Dermis blood vessel endothelial cell (primary cell): ENCODE data around the gene UBE2D2. TPM values are rescaled to one million over a fixed set of nuclear protein-coding genes. Genes with fewer than 3 reads are reported as not detected.
"Not testable (repeated sequence)": the region's sequence is repeated elsewhere in the genome, so short reads cannot be mapped to it uniquely, and the experiment has no call there.

ENCODE experiments used
- DNase-seq: peaks from one replicate; pipeline ENCODE4 v3.0.0; 2010
- total RNA-seq: library from RNA; depleted of rRNA; stranded (reverse); fragments of >200 nt; gene quantifications from 2 replicates; pipeline ENCODE4 v1.2.3, GENCODE V29; 2014

UBE2D2 gene
- total RNA-seq, 1 donor from 2014 or later = 71.6 TPM

DNA sequence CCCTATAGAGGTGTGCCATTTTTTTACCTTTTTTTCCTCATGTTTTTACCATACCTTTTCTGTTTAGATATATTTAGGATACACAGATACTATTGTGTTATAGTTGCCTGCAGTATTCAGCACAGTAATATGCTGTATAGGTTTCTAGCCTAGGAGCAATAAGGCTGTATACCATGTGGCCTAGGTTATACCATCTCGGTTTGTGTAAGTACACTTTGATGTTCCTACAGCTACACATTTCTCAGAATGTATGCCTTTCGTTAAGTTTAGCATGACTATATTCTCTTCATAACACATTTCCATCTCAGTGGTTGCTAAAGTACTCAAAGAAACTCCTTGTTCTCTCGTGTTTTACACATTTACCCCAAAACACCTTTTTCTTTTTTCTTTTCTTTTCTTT lies 23.0 kb downstream of the UBE2D2 start:
- no peak for DNase-seq

DNA sequence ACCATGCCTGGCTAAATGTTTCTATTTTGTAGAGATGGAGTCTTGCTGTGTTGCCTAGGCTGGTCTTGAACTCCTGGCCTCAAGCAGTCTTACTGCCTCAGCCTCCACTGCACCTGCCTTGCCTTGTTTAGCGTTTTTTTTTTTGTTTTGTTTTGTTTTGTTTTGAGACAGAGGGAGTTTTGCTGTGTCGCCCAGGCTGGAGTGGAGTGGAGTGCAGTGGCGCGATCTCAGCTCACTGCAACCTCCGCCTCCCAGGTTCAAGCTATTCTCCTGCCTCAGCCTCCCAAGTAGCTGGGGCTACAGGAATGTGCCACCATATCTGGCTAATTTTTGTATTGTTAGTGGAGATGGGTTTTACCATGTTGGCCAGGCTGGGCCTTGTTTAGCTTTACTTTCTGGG lies 27.0 kb downstream of the UBE2D2 start:
- DNase-seq = not testable (repeated sequence)

DNA sequence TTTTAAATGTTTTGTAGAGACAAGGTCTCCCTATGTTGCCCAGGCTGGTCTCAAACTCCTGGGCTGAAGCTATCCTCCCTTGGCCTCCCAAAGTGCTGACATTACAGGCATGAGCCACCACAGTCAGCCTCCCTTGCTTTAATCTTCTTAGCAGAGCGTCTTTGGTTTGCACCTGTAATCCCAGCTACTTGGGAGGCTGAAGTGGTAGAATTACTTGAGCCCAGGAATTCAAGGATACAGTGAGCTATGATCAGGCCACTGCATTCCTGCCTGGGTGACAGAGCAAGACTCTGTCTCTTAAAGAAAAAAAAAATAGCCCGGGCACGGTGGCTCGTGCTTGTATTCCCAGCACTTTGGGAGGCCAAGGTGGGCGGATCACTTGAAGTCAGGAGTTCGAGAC lies 27.8 kb downstream of the UBE2D2 start:
- no peak for DNase-seq

DNA sequence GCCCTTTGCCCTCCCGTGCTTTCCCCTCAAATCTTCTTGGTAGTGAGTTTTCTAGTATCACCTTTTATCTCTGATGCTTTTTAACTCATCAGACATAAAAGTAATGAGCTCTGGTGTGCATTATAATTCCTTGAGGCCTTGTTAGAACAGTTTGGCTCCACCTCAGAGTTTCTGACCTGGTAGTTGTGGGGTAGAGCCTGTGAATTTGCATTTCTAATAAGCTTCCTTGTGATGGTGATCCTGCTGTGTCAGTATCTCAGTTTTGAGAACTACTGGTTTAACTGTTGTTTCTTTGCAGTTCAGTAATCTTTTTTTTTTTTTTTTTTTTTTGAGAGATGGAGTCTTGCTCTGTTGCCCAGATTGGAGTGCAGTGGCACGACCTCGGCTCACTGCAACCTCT lies 31.1 kb downstream of the UBE2D2 start:
- DNase-seq = no peak

DNA sequence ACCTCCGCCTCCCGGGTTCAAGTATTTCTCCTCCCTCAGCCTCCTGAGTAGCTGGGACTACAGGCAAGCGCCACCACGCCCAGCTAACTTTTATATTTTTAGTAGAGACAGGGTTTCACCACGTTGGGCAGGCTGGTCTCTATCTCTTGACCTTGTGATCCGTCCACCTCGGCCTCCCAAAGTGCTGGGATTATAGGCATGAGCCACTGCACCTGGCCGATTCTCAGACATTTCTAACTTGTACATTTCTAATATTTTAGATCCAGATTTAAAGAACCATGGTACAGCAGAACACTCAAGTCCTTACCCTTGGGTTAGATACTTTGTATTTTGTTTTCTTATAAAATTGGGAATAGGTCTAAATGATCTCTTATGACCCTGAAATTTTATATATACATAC lies 31.9 kb downstream of the UBE2D2 start:
- DNase-seq = not testable (repeated sequence)

DNA sequence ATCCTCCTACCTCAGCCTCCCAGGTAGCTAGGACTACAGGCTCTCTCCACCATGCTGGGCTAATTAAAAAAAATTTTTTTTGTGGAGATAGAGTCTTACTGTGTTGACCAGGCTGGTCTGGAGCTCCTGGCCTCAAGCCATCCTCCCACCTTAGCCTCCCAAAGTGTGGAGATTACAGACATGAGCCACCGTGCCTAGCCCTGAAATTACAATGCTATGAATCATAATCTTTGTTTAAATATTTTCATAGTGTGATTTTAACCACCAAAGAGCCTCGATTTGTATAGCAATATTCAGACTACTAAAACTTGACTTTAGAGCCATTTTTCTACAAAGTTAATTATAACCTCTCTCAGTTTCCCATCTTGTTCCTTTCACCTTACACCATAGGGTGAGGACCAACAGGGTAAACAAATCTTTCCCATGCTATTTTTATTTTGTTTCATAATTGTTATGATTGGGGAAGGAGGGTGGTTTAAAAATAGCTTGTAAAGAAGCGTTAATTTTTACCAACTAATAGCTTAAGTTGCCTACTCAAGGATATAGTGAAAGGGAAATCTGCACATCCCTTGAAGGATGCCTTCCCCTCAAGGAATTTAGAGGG lies 32.7 kb downstream of the UBE2D2 start:
- DNase-seq = peak; percentile 31

DNA sequence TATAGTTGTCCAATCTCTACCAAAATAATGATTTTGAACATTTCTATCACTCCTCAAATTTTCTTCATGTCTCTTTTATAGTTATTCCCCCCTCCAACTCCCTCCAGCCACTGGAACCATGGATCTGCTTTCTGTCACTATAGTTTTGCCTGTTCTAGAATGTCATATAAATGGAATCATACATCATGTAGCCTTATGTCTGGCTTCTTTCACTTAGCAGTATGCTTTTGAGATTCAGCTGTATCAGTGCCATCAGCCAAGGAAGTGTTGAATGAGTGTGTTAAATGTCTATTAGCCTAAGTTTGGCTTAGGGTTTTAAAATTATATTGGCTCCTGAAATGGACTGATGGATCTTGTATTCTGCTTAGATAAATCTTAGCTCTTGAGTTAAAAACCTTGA lies 36.0 kb downstream of the UBE2D2 start:
- DNase-seq = no peak

DNA sequence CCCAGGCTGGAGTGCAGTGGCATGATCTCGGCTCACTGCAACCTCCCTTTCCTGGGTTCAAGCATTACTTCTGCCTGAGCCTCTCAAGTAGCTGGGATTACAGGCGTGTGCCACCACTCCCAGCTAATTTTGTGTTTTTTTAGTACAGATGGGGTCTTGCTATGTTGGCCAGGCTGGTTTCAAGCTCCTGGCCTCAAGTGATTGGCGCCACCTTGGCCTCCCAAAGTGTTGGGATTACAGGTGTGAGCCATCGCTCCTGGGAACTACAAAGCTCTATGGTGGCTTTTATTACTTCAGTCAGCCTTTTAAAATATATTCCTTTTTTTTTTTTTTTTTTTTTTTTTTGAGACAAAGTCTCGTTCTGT lies 37.4 kb downstream of the UBE2D2 start:
- DNase-seq = not testable (repeated sequence)

DNA sequence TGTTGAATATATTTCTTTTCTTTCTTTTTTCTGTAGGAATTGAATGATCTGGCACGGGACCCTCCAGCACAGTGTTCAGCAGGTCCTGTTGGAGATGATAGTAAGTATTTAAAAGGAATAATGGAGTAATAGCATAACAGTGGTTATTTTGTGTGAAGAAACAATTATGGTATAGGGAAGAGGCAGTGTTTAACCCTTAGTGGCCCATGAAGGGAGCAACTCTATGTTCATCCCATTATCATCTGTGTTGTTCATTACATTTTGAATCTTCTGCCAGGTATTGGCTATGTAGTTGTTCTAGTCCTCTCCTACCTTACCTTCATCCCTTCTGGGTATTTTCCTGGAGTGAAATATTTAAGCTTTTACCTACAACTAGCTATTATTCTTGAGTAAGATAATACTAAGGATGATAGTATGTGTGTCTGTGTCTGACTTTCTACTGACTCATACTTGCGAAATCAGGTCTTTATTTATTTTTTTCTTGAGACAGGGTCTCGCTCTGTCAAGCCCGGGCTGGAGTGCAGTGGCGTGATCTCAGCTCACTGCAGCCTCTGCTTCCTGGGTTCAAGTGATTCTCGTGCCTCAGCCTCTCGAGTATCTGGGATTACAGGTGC lies 39.3 kb downstream of the UBE2D2 start:
- DNase-seq = no peak

DNA sequence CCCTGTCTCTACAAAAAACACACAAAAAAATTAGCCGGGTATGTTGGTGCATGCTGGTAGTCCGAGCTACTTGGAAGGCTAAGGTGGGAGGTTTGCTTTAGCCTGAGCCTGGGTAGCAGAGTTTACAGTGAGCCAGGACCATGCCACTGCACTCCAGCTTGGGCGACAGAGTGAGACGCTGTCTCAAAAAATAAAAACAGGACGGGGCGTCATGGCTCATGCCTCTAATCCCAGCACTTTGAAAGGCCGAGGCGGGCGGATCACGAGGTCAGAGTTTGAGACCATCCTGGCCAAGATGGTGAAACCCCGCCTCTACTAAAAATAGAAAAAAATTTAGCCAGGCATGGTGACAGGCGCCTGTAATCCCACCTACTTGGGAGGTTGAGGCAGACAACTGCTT lies 40.3 kb downstream of the UBE2D2 start:
- no peak for DNase-seq

DNA sequence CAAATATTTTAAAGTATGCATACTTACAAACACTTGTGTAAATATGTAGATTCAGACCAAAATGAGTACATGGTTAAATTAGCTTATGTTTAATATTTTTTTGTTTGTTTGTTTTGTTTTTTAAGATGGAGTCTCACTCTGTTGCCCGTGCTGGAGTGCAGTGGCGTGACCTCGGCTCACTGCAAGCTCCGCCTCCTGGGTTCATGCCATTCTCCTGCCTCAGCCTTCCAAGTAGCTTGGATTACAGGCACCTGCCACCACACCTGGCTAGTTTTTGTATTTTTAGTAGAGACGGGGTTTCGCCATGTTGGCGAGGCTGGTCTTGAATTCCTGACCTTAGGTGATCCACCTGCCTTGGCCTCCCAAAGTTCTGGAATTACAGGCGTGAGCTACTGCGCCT lies 40.8 kb downstream of the UBE2D2 start:
- DNase-seq = not testable (repeated sequence)

DNA sequence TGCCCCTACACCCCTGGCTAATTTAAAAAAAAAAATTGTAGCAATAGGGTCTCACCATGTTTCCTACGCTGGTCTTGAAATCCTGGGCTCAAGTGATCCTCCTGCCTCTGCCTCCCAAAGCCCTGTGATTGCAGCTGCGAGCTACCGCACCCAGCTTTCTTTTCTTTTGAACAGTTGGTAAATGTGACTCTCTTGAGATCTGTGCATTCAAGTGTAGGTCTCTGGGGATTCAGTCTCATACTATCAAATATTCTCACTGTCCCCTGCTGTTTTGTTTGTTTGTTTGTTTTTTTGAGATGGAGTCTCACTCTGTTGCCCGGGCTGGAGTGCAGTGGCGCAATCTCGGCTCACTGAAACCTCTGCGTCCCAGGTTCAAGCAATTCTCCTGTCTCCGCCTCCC lies 44.7 kb downstream of the UBE2D2 start:
- DNase-seq = no peak

DNA sequence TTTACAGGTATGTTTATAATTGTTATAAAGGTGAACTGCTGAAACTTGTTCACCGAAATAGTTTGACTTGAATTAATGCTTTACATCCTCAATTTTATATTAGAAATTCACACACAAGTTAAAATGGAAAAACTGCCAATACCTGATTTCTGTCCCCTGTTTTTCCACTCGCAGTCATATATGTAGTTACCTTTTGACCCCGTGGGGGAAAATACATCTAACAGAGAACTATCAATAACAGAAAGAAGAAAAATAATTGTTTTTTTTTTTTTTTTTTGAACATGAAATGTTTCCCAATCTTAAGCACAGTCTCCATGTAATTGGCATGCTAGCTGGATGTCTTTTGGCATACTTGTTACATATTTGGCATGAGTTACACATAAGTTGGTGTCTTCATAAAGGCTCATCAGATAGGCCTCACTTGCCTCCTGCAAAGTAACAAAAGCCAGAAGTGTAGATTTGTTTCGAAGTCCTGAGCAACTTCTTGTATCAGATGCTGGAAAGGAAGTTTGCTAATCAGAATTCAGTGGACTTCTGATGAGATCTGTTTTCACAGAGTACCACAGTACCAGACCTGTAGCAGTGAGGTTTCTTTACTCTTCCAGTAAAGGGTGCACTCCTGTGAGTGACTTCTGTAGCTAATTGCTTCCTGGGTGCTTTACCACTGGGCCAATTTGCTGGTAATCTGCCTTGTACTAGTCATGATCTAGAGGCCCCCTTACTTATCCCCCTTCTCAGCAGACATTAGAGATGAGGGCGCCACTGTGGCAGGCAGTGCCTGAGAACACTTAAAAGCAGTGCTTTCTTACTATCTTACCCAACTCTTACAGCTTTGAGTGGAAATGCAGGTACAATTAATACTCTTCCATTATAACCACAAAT lies 50.8 kb downstream of the UBE2D2 start:
- no peak for DNase-seq

DNA sequence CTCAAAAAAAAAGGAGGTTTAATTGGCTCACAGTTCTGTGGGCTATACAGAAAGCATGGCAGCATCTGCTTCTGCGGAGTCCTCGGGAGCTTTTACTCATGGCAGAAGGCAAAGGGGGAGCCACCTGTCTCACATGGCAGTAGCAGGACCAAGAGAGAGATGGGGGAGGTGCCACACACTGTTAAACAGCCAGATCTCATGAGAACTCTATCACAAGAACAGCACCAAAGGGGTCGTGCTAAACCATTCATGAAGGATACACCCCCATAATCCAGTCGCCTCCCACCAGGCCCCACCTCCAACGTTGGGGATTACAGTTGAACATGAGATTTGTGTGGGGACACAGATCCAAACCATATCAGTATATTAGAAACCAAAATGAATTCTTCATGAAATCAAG lies 58.7 kb downstream of the UBE2D2 start:
- no peak for DNase-seq

DNA sequence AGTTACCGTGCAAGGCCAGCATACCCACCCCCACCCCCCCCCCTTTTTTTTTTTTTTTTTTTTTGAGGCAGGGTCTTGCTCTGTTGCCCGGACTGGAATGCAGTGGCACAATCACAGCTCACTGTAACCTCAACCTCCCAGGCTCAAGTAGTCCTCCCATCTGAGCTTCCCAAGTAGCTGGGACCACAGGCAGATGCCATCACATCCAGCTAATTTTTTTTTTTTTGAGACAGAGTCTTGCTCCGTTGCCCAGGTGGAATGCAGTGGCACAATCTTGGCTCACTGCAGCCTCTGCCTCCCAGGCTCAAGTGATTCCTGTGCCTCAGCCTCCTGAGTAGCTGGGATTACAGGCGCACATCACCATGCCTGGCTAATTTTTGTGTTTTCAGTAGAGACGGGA lies 64.3 kb downstream of the UBE2D2 start:
- not testable (repeated sequence) for DNase-seq

DNA sequence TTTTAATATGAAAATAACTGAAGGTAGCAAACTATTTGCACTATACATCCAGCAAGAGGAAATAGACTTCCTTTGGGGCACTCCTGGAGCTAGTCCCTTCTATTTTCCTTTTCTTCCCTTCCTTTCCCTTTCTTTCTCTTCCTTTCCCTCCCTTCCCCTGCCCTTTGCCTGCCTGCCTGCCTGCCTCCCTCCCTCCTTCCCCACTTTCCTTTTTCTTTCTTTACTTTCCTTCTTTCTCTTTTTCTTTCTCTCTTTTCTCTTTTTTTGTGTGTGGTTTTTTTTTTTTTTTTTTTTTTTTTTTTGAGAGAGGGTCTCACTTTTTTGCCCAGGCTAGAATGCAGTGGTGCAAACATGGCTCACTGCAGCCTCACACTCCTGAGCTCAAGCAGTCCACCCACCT lies 69.7 kb downstream of the UBE2D2 start:
- DNase-seq = no peak

DNA sequence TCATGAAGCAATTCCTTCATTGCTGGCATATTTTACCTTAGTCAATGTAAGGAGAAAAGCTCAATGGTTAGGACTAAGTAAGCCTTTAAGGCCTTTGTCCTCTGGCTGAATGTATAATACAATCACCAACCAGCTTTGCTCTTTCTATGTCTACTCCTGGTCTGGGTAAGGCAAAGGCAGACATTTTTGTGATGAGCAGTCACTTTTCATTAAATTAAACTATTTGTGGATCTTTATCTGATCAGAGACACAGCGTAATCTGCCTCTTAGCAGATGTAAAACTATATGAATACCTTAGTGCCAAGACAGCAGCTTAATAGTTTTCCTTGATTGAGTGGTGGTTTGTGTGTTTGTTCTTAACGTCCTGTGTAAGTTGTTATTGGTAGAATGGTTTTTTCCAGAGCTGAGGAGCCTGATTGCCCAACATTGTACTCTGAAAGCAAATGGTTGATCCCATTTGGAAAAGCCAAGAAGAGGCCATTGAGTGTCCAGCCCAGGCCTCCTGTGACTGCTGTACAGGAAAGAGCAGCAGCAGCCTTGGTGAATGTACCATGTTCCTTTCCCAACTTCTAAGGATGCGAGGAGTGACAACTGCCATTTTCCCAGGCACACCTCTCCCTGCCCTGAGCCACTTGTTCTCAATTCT lies 70.5 kb downstream of the UBE2D2 start:
- DNase-seq = no peak

DNA sequence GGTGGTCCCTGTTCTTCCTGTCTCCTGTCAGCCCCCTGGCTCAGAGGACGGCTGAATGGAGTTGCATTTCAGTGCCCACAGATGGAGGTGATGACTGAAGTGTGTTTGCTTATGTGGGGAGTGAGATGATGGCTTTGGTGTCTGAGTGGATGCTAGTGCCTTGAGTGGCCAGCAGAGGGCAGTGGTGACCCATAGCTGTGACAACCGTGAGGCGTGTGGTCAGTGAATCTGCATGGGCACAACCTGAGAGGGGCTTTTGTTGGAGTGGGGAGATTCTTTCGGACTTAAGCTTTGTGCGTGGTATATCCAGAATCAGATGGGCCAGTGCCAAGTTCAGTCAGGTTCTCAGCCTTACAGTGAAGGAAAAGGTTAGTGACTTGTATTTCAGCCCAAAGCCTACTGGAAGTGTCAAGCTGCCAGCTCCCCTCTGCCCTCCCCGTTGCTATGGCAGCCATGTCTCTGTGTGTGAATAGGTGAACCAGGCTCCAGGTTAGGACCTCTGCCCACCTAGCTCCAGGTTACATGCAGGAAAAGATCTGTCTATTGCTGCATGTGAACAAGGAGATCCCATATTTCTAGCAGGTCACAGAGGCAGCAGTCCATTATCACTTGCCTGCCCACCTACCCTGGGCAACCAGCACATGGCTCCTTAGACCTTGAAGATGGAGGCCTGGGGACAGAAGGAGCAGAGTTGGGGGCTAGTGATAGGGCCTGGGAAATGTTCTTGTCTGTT lies 72.3 kb downstream of the UBE2D2 start:
- DNase-seq = peak; percentile 91

DNA sequence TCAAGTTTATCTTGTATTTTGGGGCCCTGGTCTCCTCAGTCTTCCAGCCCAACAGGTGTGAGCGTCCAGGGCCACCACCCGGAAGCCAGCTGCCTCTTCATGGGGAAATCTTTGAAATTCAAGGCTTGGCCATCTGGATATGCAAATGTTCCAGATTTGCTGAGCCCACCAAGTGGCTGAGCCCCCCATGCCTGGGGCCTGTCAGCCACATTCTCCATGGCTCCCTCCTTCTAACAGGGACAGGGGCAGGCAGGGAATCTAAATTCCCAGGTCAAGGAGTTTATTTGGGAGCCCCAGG lies 72.8 kb downstream of the UBE2D2 start:
- DNase-seq = no peak

DNA sequence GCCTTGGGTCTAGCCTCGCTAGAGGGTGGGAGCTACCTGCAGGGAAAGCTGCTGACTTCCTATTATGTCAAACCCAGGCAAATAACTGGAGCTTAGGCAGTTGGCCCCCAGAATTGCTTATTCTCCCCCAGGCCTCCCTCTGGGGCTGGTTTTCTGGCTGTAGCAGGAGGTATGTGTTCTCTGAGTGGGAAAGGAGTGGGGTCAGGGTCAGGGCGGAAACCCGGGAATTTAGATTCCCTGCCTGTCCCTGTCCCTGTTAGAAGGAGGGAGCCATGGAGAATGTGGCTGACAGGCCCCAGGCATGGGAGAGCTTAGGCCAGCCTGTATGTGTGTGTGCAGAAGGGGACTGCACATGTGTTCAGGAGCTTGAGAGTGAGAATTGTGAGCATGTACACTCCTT lies 73.4 kb downstream of the UBE2D2 start:
- no peak for DNase-seq

DNA sequence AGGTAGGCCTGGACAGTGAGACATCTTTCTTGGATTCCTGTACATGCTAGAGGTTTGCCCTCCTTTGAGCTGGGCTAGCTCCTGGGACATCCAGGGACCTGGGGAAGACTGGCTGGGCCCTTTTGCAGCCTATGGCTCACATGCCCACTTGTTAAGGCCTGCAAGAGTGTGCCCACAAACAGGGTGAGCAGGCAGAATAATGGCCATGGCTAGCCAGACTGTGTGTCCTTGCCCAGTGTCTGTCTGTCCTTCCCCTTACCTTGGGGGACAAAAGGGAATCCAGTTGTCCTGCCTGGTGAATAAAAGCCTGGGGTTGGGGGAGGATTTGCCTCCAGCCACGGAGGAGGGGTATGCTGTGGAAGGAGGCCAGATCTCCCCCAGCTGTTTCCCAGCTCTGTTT lies 74.1 kb downstream of the UBE2D2 start:
- DNase-seq = no peak

DNA sequence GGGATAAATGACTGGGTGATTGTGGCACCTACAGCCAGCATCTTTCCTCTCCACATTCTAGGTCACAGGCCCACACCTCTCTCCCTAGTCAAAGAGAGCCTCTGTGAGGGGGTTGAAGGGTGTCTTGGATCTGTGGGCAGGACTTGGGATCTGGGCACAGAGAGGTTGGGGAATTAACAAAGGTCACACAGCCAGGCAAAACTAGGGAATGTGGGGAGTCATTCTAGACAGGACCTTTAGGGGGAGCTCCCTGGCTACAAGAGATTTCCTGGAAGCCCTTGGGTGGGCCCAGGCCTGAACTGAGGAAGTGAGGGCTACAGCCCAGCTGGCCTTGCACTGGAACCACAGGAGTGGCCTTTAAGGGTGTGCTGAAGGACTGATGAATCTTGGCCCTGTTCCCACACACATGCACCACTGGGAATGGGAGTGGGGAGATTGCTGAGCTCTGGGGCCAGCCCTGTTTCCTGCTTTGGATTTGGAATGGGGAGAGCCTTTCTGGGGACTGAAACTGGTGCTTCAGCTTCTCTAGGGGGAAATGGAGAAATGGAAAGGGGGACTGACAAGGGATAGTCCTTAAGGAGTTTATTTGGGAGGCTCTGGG lies 74.6 kb downstream of the UBE2D2 start:
- peak; percentile 89 for DNase-seq
